HFF-Myc (cell line): ENCODE results near the gene PARD3B.
A peak's percentile ranks its signal among the peaks of the same experiment; 100 is the strongest.

Source experiments
- DNase-seq: peaks from one replicate; pipeline ENCODE4 v3.0.0-alpha.2; 2011; ENCODE audit warnings: low read depth; ENCODE audit errors: extremely low read depth
- H3K4me3 ChIP-seq: replicated peaks from 2 replicates; pipeline ENCODE4 v1.5.1; 2011; ENCODE audit warnings: low read depth, mild to moderate bottlenecking, control low read depth, low read length
- CTCF ChIP-seq: IDR thresholded peaks from 2 replicates; pipeline ENCODE4 v1.5.1; 2012; ENCODE audit warnings: mild to moderate bottlenecking, low read depth, low read length, control low read depth; ENCODE audit errors: missing control alignments

The PARD3B gene

DNA sequence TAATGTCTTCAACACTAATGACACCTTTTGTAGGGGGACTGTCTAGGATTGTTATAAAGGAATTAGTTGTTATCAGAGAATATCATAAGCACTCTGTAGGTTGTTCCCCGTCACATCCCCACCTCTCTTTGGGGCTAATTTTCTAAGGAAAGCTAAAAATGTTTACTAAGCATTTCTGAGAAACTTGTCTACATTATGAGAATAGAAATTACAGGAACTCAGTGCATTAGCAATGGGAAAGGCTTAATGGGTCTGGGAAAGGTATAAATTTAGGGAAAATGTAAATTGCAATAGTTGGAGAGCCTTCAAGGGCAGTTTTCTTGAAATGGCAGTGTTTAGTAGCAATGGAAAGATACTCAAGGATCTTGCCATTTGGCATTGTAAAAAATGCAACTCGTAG lies 879.8 kb downstream of the PARD3B start:
- no peak overlapping the region for H3K4me3 ChIP-seq
- TF ChIP-seq CTCF: no peak
- DNase-seq: no peak

GRCh38 chr2:205427112-205427511 lies 881.8 kb downstream of the PARD3B start:
- no peak for TF ChIP-seq CTCF
- no peak for DNase-seq
- no peak overlapping the region for H3K4me3 ChIP-seq

DNA sequence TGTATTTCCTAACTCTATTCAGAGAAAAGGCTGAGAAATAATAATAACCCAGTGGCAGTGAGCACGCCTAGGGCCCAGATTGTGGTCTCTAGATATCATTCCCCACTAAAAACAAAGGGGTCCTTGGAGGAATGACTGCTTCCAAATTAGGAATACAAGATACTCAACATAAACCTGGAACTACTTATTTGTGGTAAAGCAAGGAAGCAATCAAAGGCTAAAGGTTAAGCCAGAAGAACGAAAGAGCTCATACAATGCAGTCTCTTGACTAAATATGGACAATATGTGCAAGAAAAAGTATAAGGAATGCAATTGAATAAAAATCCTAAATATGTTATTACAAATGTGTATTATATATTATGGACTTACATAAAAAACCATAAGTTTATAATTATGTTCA lies 883.5 kb downstream of the PARD3B start:
- no peak for TF ChIP-seq CTCF
- no peak overlapping the region for H3K4me3 ChIP-seq
- DNase-seq: no peak

- no peak for TF ChIP-seq CTCF
- peak; percentile 16 for DNase-seq
These were observed 890.7 kb downstream of the PARD3B start for GRCh38 chr2:205435970-205436369.

DNA sequence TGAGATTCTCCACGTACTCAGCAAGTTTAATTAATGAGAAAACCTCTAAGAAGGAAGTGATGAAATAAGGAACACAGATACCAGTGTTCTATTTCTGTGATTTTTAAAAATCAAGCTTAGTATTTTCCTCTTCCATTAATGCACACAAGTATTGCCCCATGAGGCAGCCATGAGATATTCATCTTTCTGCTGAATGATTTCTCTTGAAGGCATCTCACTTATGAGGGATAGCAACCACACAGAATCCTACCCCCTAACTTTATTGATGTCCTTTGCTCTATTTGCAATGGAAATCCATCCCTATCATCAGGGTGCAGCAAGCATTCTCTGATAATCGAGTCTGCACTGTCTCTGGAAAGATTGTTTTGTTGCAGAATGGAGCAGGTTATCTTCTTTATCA lies 893.0 kb downstream of the PARD3B start:
- TF ChIP-seq CTCF: no peak
- H3K4me3 ChIP-seq: no peak overlapping the region
- DNase-seq: no peak

More at GRCh38 chr2:205435970-205436369, 890.7 kb downstream of the PARD3B start:
- H3K4me3 ChIP-seq: no peak overlapping the region

- TF ChIP-seq CTCF: no peak
- DNase-seq: no peak
- no peak overlapping the region for H3K4me3 ChIP-seq
These were observed 894.3 kb downstream of the PARD3B start for GRCh38 chr2:205439621-205440020.

- no peak for DNase-seq
- no peak for TF ChIP-seq CTCF
- H3K4me3 ChIP-seq: no peak overlapping the region
These were observed 896.2 kb downstream of the PARD3B start for GRCh38 chr2:205441524-205441923.
